K562 (cell line): Measurements from ENCODE around the gene RHNO1. TPM values are rescaled to one million over a fixed set of nuclear protein-coding genes. Genes with fewer than 3 reads are reported as not detected.

Experiments used
- GMEB1 ChIP-seq: fragments of 250-450 bp; sonication (Bioruptor Pico); IDR thresholded peaks from 2 replicates; pipeline ENCODE4 v1.4.0; 2020; ENCODE audit warnings: mild to moderate bottlenecking
- JUN ChIP-seq, 2 experiments: sonication (generic) in 1 of 2; formaldehyde crosslinking in 1 of 2; IDR thresholded peaks; 2 replicates each; pipeline versions ENCODE4 v1.6.1 to v1.8.0; 2012 to 2022; ENCODE audit warnings: borderline replicate concordance in 2 of 2, mild to moderate bottlenecking in 2 of 2, improper control_type of control experiment in 1 of 2, low read depth in 1 of 2, low read length in 1 of 2, missing genetic modification reagents in 1 of 2
- MNT ChIP-seq, 2 experiments: fragments of 450-650 bp; conservative IDR thresholded peaks; 2 replicates each; pipeline ENCODE4 v1.6.1; 2017; ENCODE audit warnings: mild to moderate bottlenecking in 2 of 2, moderate library complexity in 2 of 2
- ZNF655 ChIP-seq: fragments of 250-450 bp; sonication (Bioruptor Pico); IDR thresholded peaks from 2 replicates; pipeline ENCODE4 v1.5.0; 2021
- polyA plus RNA-seq, 8 experiments: library from polyadenylated mRNA; depleted of rRNA in 4 of 8; stranded (reverse) in 5 of 8; unstranded in 3 of 8; fragments of >200 nt; fragmentation: Nextera tagmentation in 2 of 8; fragmentation: Illumina TruSeq in 1 of 8; extraction: Ambion mirVana in 2 of 8; extraction: Trizol in 1 of 8; gene quantifications; 2 replicates each; pipeline versions ENCODE4 v1.2.1 to v1.2.3, GENCODE V29; 2011 to 2014; ENCODE audit warnings: inconsistent platforms in 1 of 8, missing spikeins in 1 of 8
- total RNA-seq, 7 experiments: library from RNA; depleted of rRNA in 6 of 7; stranded (reverse); fragments of >200 nt in 6 of 7; fragmentation: Illumina TruSeq in 2 of 7; extraction: Trizol in 2 of 7; gene quantifications; 2 replicates each; pipeline versions ENCODE4 v1.2.1 to v1.2.3, GENCODE V29; 2011 to 2021; ENCODE audit warnings: low replicate concordance in 1 of 7

The RHNO1 gene
- total and polyA plus RNA-seq, 9 of the 15 experiments (the other 6 are each of a cell fraction or from before 2014, with no cell fraction given): 20.8 to 62.7 (median 28.8) TPM

- TF ChIP-seq JUN (IDR thresholded peaks at IDR 0.05; ENCODE audit: borderline replicate concordance, low read depth, low read length) (no peak), JUN (CRISPR knock-in tag; IDR thresholded peaks at IDR 0.05; ENCODE audit: borderline replicate concordance) (no peak), MNT (conservative IDR thresholded peaks at IDR 0.05) (no peak), GMEB1 (CRISPR knock-in tag) (no peak), ZNF655 (CRISPR knock-in tag) (no peak)
- TF ChIP-seq, all 486 proteins: peak for 0
Measured at GRCh38 chr12:2851931-2852330, 25.1 kb upstream of the RHNO1 start (continued).
